ENCODE results near the gene PEX16. TPM values are rescaled to one million over a fixed set of nuclear protein-coding genes. Genes with fewer than 3 reads are reported as not detected.

PEX16 gene
- total RNA-seq, 1 donor from 2014 or later = 22.7 TPM

GRCh38 chr11:45935349-45936064 is 17.8 kb upstream of the PEX16 start:
- Histone ChIP-seq H3K36me3 (peaks cover 78% of the 10 kb centered on the region), H3K4me1 (peaks cover 8% of the 10 kb centered on the region), H3K27ac (no peak overlapping the region), H3K9me3 (no peaks in the 10 kb centered on the region), H3K4me3 (no peak overlapping the region), H3K27me3 (ENCODE audit: low read depth) (no peaks in the 10 kb centered on the region)
- ATAC-seq = no peak
- TF ChIP-seq CTCF (IDR thresholded peaks at IDR 0.05) = no peak
- DNase-seq = no peak
- intact Hi-C loops (cut with DNase I) = no loop called here

- Histone ChIP-seq H3K27ac (no peak overlapping the region), H3K4me3 (no peak overlapping the region), H3K36me3 (peaks cover 70% of the 10 kb centered on the region), H3K4me1 (peaks cover 15% of the 10 kb centered on the region), H3K27me3 (ENCODE audit: low read depth) (no peaks in the 10 kb centered on the region), H3K9me3 (no peaks in the 10 kb centered on the region)
- DNase-seq = no peak
- ATAC-seq = no peak
- no peak for TF ChIP-seq CTCF (IDR thresholded peaks at IDR 0.05)
- intact Hi-C loops (cut with DNase I) = no loop called here
These were observed 17.1 kb upstream of the PEX16 start for GRCh38 chr11:45934580-45935318.

- Histone ChIP-seq H3K36me3 (peaks cover 69% of the 10 kb centered on the region), H3K4me3 (no peak overlapping the region), H3K27ac (no peak overlapping the region), H3K9me3 (no peaks in the 10 kb centered on the region), H3K4me1 (peaks cover 18% of the 10 kb centered on the region), H3K27me3 (ENCODE audit: low read depth) (no peaks in the 10 kb centered on the region)
- ATAC-seq (no peak), DNase-seq (no peak)
- TF ChIP-seq CTCF (IDR thresholded peaks at IDR 0.05) = no peak
- intact Hi-C loops (cut with DNase I) = no loop called here
These were observed 16.3 kb upstream of the PEX16 start for GRCh38 chr11:45933846-45934579.

- no peaks in the 10 kb centered on the region for H3K9me3 ChIP-seq
- no peak overlapping the region for H3K27ac ChIP-seq
- no peak overlapping the region for H3K4me3 ChIP-seq
- ATAC-seq (peak; percentile 19 to 26), DNase-seq (no peak)
- H3K27me3 ChIP-seq (ENCODE audit: low read depth) = no peaks in the 10 kb centered on the region
- intact Hi-C loops (cut with DNase I) = no loop called here
- H3K4me1 ChIP-seq = peaks cover 18% of the 10 kb centered on the region
- no peak for TF ChIP-seq CTCF (IDR thresholded peaks at IDR 0.05)
- H3K36me3 ChIP-seq = peaks cover 69% of the 10 kb centered on the region
These were observed 15.6 kb upstream of the PEX16 start for GRCh38 chr11:45933131-45933831.

GRCh38 chr11:45932217-45932616 is 14.5 kb upstream of the PEX16 start:
- Histone ChIP-seq H3K36me3 (peaks cover 58% of the 10 kb centered on the region), H3K27me3 (ENCODE audit: low read depth) (no peaks in the 10 kb centered on the region), H3K4me1 (peaks cover 18% of the 10 kb centered on the region), H3K9me3 (no peaks in the 10 kb centered on the region), H3K4me3 (no peak overlapping the region), H3K27ac (no peak overlapping the region)
- no peak for TF ChIP-seq CTCF (IDR thresholded peaks at IDR 0.05)
- intact Hi-C loops (cut with DNase I) = no loop called here
- ATAC-seq = no peak
- no peak for DNase-seq

All from lower lobe of right lung (tissue), 2 donors.